Endothelial cell of umbilical vein (primary cell): ENCODE measurements around the gene CELF2. TPM values are rescaled to one million over a fixed set of nuclear protein-coding genes. Genes with fewer than 3 reads are reported as not detected.

Experiments used
- BruUV-seq: library from RNA; stranded (reverse); fragments of 400-500 nt; replicated peaks from 2 replicates; lab custom pipeline; 2021; lab: Mats Ljungman, UMichigan
- CTCF ChIA-PET: fragments of 300-600, 350-600 bp; sonication (Branson Sonifier 250); formaldehyde crosslinking; loops from one replicate; lab custom pipeline; 2021; ENCODE audit warnings: antibody characterized with exemption, inconsistent platforms; lab: Charles Lee
- POLR2A ChIA-PET: fragments of 300-600, 350-600 bp; sonication (Branson Sonifier 250); formaldehyde crosslinking; loops from one replicate; lab custom pipeline; 2021; ENCODE audit warnings: antibody characterized with exemption, inconsistent platforms; lab: Charles Lee
- DNase-seq: peaks from one replicate; pipeline ENCODE4 v3.0.0-alpha.2; 2011; ENCODE audit warnings: low read depth, low spot score
- FAIRE-seq: peaks from 2 replicates; lab custom pipeline; 2011; peaks lifted over from hg19 to GRCh38; lab: Jason Lieb, UNC
- H2AFZ ChIP-seq: 2 replicates; pipeline ENCODE4 v1.6.0; 2012; ENCODE audit warnings: low read depth, low read length, control low read depth, inconsistent platforms
- H3K27ac ChIP-seq: 2 replicates; pipeline ENCODE4 v1.5.1; 2011; ENCODE audit warnings: low read depth, mild to moderate bottlenecking, control low read depth, low read length, moderate library complexity; ENCODE audit not compliant: insufficient read depth
- H3K27me3 ChIP-seq, 2 experiments: 2 replicates each; pipeline versions ENCODE4 v1.6.0 to v1.6.1; 2011; ENCODE audit warnings: low read length in 2 of 2, mixed read lengths in 1 of 2; ENCODE audit not compliant: control insufficient read depth in 2 of 2, insufficient read depth in 2 of 2
- H3K36me3 ChIP-seq, 2 experiments: 2 replicates in 1 of 2; 3 replicates in 1 of 2; pipeline ENCODE4 v1.5.1; 2011; ENCODE audit warnings: low read length in 2 of 2, mild to moderate bottlenecking in 1 of 2, moderate library complexity in 1 of 2; ENCODE audit not compliant: control insufficient read depth in 2 of 2, insufficient read depth in 2 of 2; ENCODE audit errors: extremely low read depth in 1 of 2
- H3K4me1 ChIP-seq: 3 replicates; pipeline ENCODE4 v1.5.1; 2011; ENCODE audit warnings: mild to moderate bottlenecking, low read length; ENCODE audit not compliant: control insufficient read depth, insufficient read depth; ENCODE audit errors: extremely low read depth
- H3K4me2 ChIP-seq: 2 replicates; pipeline ENCODE4 v1.6.1; 2011; ENCODE audit warnings: low read length, control low read depth, mixed read lengths; ENCODE audit not compliant: insufficient read depth
- H3K4me3 ChIP-seq, 3 experiments: fragments of 200-600 bp in 1 of 3; sonication (generic), shearing (Covaris generic) in 1 of 3; replicated peaks in 1 of 3; 2 replicates each; pipeline ENCODE4 v1.5.1; 2011 to 2016; ENCODE audit warnings: control low read depth in 3 of 3, low read length in 3 of 3, mild to moderate bottlenecking in 2 of 3, inconsistent platforms in 1 of 3, low read depth in 1 of 3, moderate library complexity in 1 of 3; ENCODE audit not compliant: insufficient read depth in 1 of 3
- H3K79me2 ChIP-seq: 2 replicates; pipeline ENCODE4 v1.6.0; 2012; ENCODE audit warnings: low read length, inconsistent platforms; ENCODE audit not compliant: control insufficient read depth, insufficient read depth
- H3K9ac ChIP-seq: replicated peaks from 2 replicates; pipeline ENCODE3; 2011; ENCODE audit warnings: low read length, control low read depth; ENCODE audit not compliant: insufficient read depth; ENCODE audit errors: extremely low read depth
- H3K9me1 ChIP-seq: replicated peaks from 3 replicates; pipeline ENCODE4 v1.6.0; 2011; ENCODE audit warnings: mild to moderate bottlenecking, low read length; ENCODE audit not compliant: control insufficient read depth, insufficient read depth; ENCODE audit errors: extremely low read depth
- H3K9me3 ChIP-seq: replicated peaks from 2 replicates; pipeline ENCODE4 v1.5.1; 2012; ENCODE audit warnings: low read length, inconsistent platforms; ENCODE audit not compliant: control insufficient read depth, insufficient read depth
- H4K20me1 ChIP-seq: replicated peaks from 2 replicates; pipeline ENCODE3; 2011; ENCODE audit warnings: mild to moderate bottlenecking, low read length; ENCODE audit not compliant: control insufficient read depth, insufficient read depth; ENCODE audit errors: extremely low read depth
- CTCF ChIP-seq, 2 donors: IDR thresholded peaks; 1 replicate in 1 of 2; 2 replicates in 1 of 2; pipeline ENCODE4 v1.5.1; 2011; ENCODE audit warnings: low read length in 2 of 2, mild to moderate bottlenecking in 2 of 2, moderate library complexity in 2 of 2, control low read depth in 1 of 2, inconsistent platforms in 1 of 2, low read depth in 1 of 2; ENCODE audit not compliant: insufficient read depth in 1 of 2; ENCODE audit errors: extremely low read depth in 1 of 2
- FOS ChIP-seq: IDR thresholded peaks from 2 replicates; pipeline ENCODE4 v1.6.1; 2011; ENCODE audit warnings: mild to moderate bottlenecking, low read length, moderate library complexity, borderline replicate concordance; ENCODE audit not compliant: insufficient read depth
- GATA2 ChIP-seq: IDR thresholded peaks from 2 replicates; pipeline ENCODE4 v1.7.0; 2011; ENCODE audit warnings: low read depth, mild to moderate bottlenecking, moderate library complexity, mixed read lengths, low read length; ENCODE audit not compliant: insufficient read length, insufficient read depth
- JUN ChIP-seq: IDR thresholded peaks from 2 replicates; pipeline ENCODE4 v1.6.1; 2011; ENCODE audit warnings: borderline replicate concordance, low read depth; ENCODE audit not compliant: insufficient read length, insufficient read depth
- MAX ChIP-seq: IDR thresholded peaks from 2 replicates; pipeline ENCODE4 v1.6.1; 2011; ENCODE audit not compliant: insufficient read depth, insufficient read length
- MYC ChIP-seq: IDR thresholded peaks from one replicate; pipeline ENCODE4 v1.6.1; 2011; ENCODE audit warnings: mild to moderate bottlenecking, low read depth, low read length
- POLR2AphosphoS5 ChIP-seq: IDR thresholded peaks from 2 replicates; pipeline ENCODE4 v1.6.1; 2012; ENCODE audit warnings: low read depth, mild to moderate bottlenecking, control low read depth, low read length, moderate library complexity; ENCODE audit not compliant: insufficient read depth
- dilution Hi-C: fragments of 300-500 bp; cut with MboI; formaldehyde crosslinking; loops from one replicate; pipeline ENCODE4 v1.15.0; 2019; ENCODE audit warnings: low sequenced_read_pairs; ENCODE audit not compliant: extremely low pct_ligation_motif_present
- intact Hi-C: fragments of 100-400 bp; cut with micrococcal nuclease; formaldehyde crosslinking; loops from one replicate; pipeline ENCODE4 v1.10.0; 2022
- polyA plus RNA-seq, 4 experiments: library from polyadenylated mRNA; depleted of rRNA in 3 of 4; stranded (reverse) in 3 of 4; unstranded in 1 of 4; fragments of >200 nt; gene quantifications; 2 replicates each; pipeline versions ENCODE4 v1.2.1 to v1.2.3, GENCODE V29; 2011 to 2012; ENCODE audit warnings: missing spikeins in 1 of 4
- total RNA-seq: library from RNA; stranded (reverse); gene quantifications from 2 replicates; pipeline ENCODE4 v1.2.3, GENCODE V29; 2021

Gene CELF2
- total and polyA plus RNA-seq, 2 donors (not counting 3 experiments of a cell fraction or from before 2014, with no cell fraction given) = 21.6 to 42.6 TPM

- dilution Hi-C loops = no loop called here
- peaks cover 0 to 1% of the 10 kb centered on the region in 2 experiments for H3K36me3 ChIP-seq
- CTCF ChIA-PET = no interaction called here
- peaks cover 4% of the 10 kb centered on the region for H3K4me1 ChIP-seq
- intact Hi-C loops = no loop called here
- no peak for DNase-seq
- TF ChIP-seq MAX = no peak
- TF ChIP-seq POLR2AphosphoS5 = no peak
- TF ChIP-seq JUN = no peak
- no peak for TF ChIP-seq FOS
- no peak for TF ChIP-seq GATA2
- no peak for TF ChIP-seq MYC
- no peak for TF ChIP-seq CTCF (IDR thresholded peaks at IDR 0.05; ENCODE audit: extremely low read depth in 1 of 2, insufficient read depth in 1 of 2, low read depth in 1 of 2, low read length in 2 of 2)
- no peak overlapping the region for H3K27ac ChIP-seq
- no peak for FAIRE-seq
- H4K20me1 ChIP-seq = no peaks in the 10 kb centered on the region
- H3K4me3 ChIP-seq = no peak overlapping the region
- no peak overlapping the region for H3K9ac ChIP-seq
- no peaks in the 10 kb centered on the region for H3K27me3 ChIP-seq
- no peaks in the 10 kb centered on the region for H3K9me3 ChIP-seq
- no TSS peak for BruUV-seq
- POLR2A ChIA-PET = no interaction called here
- no peaks in the 10 kb centered on the region for H3K9me1 ChIP-seq
- H2AFZ ChIP-seq = no peak overlapping the region
- H3K79me2 ChIP-seq = no peaks in the 10 kb centered on the region
- H3K4me2 ChIP-seq = no peak overlapping the region
Measured at GRCh38 chr10:11325817-11326216, 308.1 kb downstream of the CELF2 start.
